Trophoblast cell (in vitro differentiated cells and primary cell): ENCODE results near the gene RPN2.

Source experiments
- DNase-seq, 2 donors: peaks; one replicate each; pipeline ENCODE4 v3.0.0-alpha.2; 2016
- H2AFZ ChIP-seq: 2 replicates; pipeline ENCODE4 v1.6.1; 2013; ENCODE audit warnings: low read length, moderate library complexity, mild to moderate bottlenecking; ENCODE audit not compliant: insufficient read depth, poor library complexity
- H2AK5ac ChIP-seq: 2 replicates; pipeline ENCODE4 v1.6.1; 2013; ENCODE audit warnings: mild to moderate bottlenecking, low read length
- H2BK120ac ChIP-seq: 2 replicates; pipeline ENCODE4 v1.6.1; 2013; ENCODE audit warnings: low read length, mild to moderate bottlenecking, moderate library complexity; ENCODE audit not compliant: insufficient read depth, poor library complexity
- H2BK12ac ChIP-seq: 2 replicates; pipeline ENCODE4 v1.6.1; 2013; ENCODE audit warnings: mild to moderate bottlenecking, low read length, moderate library complexity
- H2BK5ac ChIP-seq: 2 replicates; pipeline ENCODE4 v1.6.1; 2013; ENCODE audit warnings: low read length, low read depth, moderate library complexity, mild to moderate bottlenecking; ENCODE audit not compliant: poor library complexity
- H3K14ac ChIP-seq: 2 replicates; pipeline ENCODE4 v1.6.1; 2013; ENCODE audit warnings: mild to moderate bottlenecking, low read length
- H3K18ac ChIP-seq: 2 replicates; pipeline ENCODE4 v1.6.1; 2013; ENCODE audit warnings: mild to moderate bottlenecking, low read length
- H3K23ac ChIP-seq: 2 replicates; pipeline ENCODE4 v1.6.1; 2013; ENCODE audit warnings: low read length
- H3K27ac ChIP-seq: 2 replicates; pipeline ENCODE4 v1.5.1; 2013; ENCODE audit warnings: low read depth, mild to moderate bottlenecking, inconsistent platforms, low read length, moderate library complexity
- H3K27me3 ChIP-seq: 2 replicates; pipeline ENCODE4 v1.6.1; 2013; ENCODE audit warnings: inconsistent platforms, mild to moderate bottlenecking, low read length, moderate library complexity; ENCODE audit not compliant: insufficient read depth
- H3K36me3 ChIP-seq, 2 experiments: 1 replicate in 1 of 2; 2 replicates in 1 of 2; pipeline ENCODE4 v1.6.1; 2013; ENCODE audit warnings: low read length in 2 of 2, mild to moderate bottlenecking in 2 of 2, moderate library complexity in 1 of 2; ENCODE audit not compliant: insufficient read depth in 2 of 2, control insufficient read depth in 1 of 2
- H3K4ac ChIP-seq: 2 replicates; pipeline ENCODE4 v1.6.1; 2013; ENCODE audit warnings: low read depth, mild to moderate bottlenecking, low read length, moderate library complexity
- H3K4me1 ChIP-seq, 2 experiments: 1 replicate in 1 of 2; 2 replicates in 1 of 2; pipeline ENCODE4 v1.6.1; 2013; ENCODE audit warnings: low read length in 2 of 2, mild to moderate bottlenecking in 2 of 2, moderate library complexity in 1 of 2; ENCODE audit not compliant: insufficient read depth in 2 of 2, control insufficient read depth in 1 of 2
- H3K4me2 ChIP-seq: 2 replicates; pipeline ENCODE4 v1.6.1; 2013; ENCODE audit warnings: inconsistent platforms, mild to moderate bottlenecking, low read length, moderate library complexity
- H3K4me3 ChIP-seq: 2 replicates; pipeline ENCODE4 v1.5.1; 2013; ENCODE audit warnings: mild to moderate bottlenecking, low read depth, low read length, inconsistent platforms
- H3K79me1 ChIP-seq: one replicate; pipeline ENCODE4 v1.6.1; 2013; ENCODE audit warnings: low read length
- H3K79me2 ChIP-seq: 2 replicates; pipeline ENCODE4 v1.6.1; 2013; ENCODE audit warnings: low read length, mild to moderate bottlenecking; ENCODE audit not compliant: control insufficient read depth, insufficient read depth, poor library complexity
- H3K9ac ChIP-seq: 2 replicates; pipeline ENCODE4 v1.6.1; 2013; ENCODE audit warnings: mild to moderate bottlenecking, low read length
- H3K9me3 ChIP-seq: 2 replicates; pipeline ENCODE4 v1.6.1; 2013; ENCODE audit warnings: low read depth, mild to moderate bottlenecking, control low read depth, inconsistent platforms, low read length; ENCODE audit not compliant: insufficient read depth
- H4K12ac ChIP-seq: 2 replicates; pipeline ENCODE4 v1.6.1; 2013; ENCODE audit warnings: low read depth, mild to moderate bottlenecking, low read length, moderate library complexity
- H4K8ac ChIP-seq: 2 replicates; pipeline ENCODE4 v1.6.1; 2013; ENCODE audit warnings: low read depth, mild to moderate bottlenecking, low read length, moderate library complexity
- H4K91ac ChIP-seq: one replicate; pipeline ENCODE4 v1.6.1; 2013; ENCODE audit warnings: low read depth, mild to moderate bottlenecking, low read length, moderate library complexity
- WGBS: extraction: QIAGEN DNeasy Blood & Tissue Kit; methylation state at CpG from one replicate; pipeline ENCODE4 v1.1.7; 2013; ENCODE audit warnings: missing lambda C conversion rate; ENCODE audit not compliant: insufficient read length, insufficient coverage; ENCODE audit errors: extremely low coverage; 5-methylcytosine and 5-hydroxymethylcytosine counted together

RPN2 gene

GRCh38 chr20:37179683-37180524 is 774 bp downstream of the RPN2 start:
- Histone ChIP-seq H2BK5ac (peak overlapping the region; percentile 100), H3K14ac (peak overlapping the region; percentile 100), H3K9me3 (no peaks in the 10 kb centered on the region), H4K12ac (peak overlapping the region; percentile 100), H2BK12ac (no peak overlapping the region), H3K36me3 (peaks cover 6 to 12% of the 10 kb centered on the region in 2 experiments), H3K4me2 (peak overlapping the region; percentile 79), H3K9ac (peak overlapping the region; percentile 78), H3K79me2 (peaks cover 17% of the 10 kb centered on the region), H3K79me1 (peaks cover 15% of the 10 kb centered on the region), H3K4me3 (peak overlapping the region; percentile 92), H4K91ac (peak overlapping the region; percentile 99), H4K8ac (peak overlapping the region; percentile 100), H3K27ac (peak overlapping the region; percentile 92), H2AK5ac (peak overlapping the region; percentile 76), H3K4me1 (peaks cover 5 to 7% of the 10 kb centered on the region in 2 experiments), H3K4ac (peak overlapping the region; percentile 93), H2AFZ (peak overlapping the region; percentile 83), H3K27me3 (no peaks in the 10 kb centered on the region), H3K18ac (peak overlapping the region; percentile 100), H2BK120ac (peak overlapping the region; percentile 100), H3K23ac (no peak overlapping the region)
- peak; percentile 19 to 56 for DNase-seq
- WGBS, result no CpG with 5 or more reads among the region's 15 CpGs

GRCh38 chr20:37185686-37186085 is 6.6 kb downstream of the RPN2 start:
- no peak overlapping the region for H3K4me3 ChIP-seq
- no peak overlapping the region for H2AFZ ChIP-seq
- H3K9ac ChIP-seq, result no peak overlapping the region
- H3K4me2 ChIP-seq, result no peak overlapping the region
- no peak overlapping the region for H3K27ac ChIP-seq
- no peaks in the 10 kb centered on the region for H3K79me1 ChIP-seq
- no peaks in the 10 kb centered on the region for H3K27me3 ChIP-seq
- peak in 1 of 2 donors; percentile 7 for DNase-seq
- H4K8ac ChIP-seq, result no peak overlapping the region
- H3K23ac ChIP-seq, result no peak overlapping the region
- H3K4me1 ChIP-seq, result peaks cover under 1% of the 10 kb centered on the region in 2 experiments
- WGBS, result no CpG with 5 or more reads among the region's 5 CpGs
- no peak overlapping the region for H4K91ac ChIP-seq
- H3K36me3 ChIP-seq, result peaks cover 28 to 31% of the 10 kb centered on the region in 2 experiments
- no peak overlapping the region for H3K4ac ChIP-seq
- H3K14ac ChIP-seq, result no peak overlapping the region
- no peak overlapping the region for H2BK5ac ChIP-seq
- no peak overlapping the region for H2AK5ac ChIP-seq
- no peak overlapping the region for H2BK120ac ChIP-seq
- no peak overlapping the region for H2BK12ac ChIP-seq
- no peak overlapping the region for H4K12ac ChIP-seq
- H3K9me3 ChIP-seq, result no peaks in the 10 kb centered on the region
- peaks cover under 1% of the 10 kb centered on the region for H3K79me2 ChIP-seq
- H3K18ac ChIP-seq, result no peak overlapping the region

DNA sequence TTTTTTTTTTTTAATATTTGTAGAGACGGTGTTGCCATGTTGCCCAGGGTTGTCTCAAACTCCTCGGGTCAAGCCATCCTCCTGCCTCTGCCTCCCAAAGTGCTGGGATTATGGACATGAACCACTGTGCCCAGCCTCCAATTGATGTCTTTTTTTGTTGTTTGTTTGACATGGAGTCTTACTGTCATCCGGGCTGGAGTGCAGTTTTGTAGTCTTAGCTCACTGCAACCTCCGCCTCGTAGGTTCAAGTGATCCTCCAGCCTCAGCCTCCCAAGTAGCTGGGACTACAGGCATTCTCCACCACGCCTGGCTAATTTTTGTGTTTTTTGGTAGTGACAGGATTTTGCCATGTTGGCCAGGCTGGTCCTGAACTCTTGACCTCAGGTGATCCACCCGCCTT is 9.7 kb downstream of the RPN2 start:
- no peak overlapping the region for H2AK5ac ChIP-seq
- no peak overlapping the region for H4K8ac ChIP-seq
- no peaks in the 10 kb centered on the region for H3K79me2 ChIP-seq
- H4K12ac ChIP-seq, result no peak overlapping the region
- H3K4ac ChIP-seq, result peak overlapping the region; percentile 6
- no peak overlapping the region for H3K14ac ChIP-seq
- peaks cover 31 to 40% of the 10 kb centered on the region in 2 experiments for H3K36me3 ChIP-seq
- no peak overlapping the region for H2AFZ ChIP-seq
- H3K27ac ChIP-seq, result no peak overlapping the region
- DNase-seq, result no peak
- no peak overlapping the region for H3K23ac ChIP-seq
- no peak overlapping the region for H3K18ac ChIP-seq
- peaks cover 0 to 2% of the 10 kb centered on the region in 2 experiments for H3K4me1 ChIP-seq
- H3K9ac ChIP-seq, result no peak overlapping the region
- H3K9me3 ChIP-seq, result no peaks in the 10 kb centered on the region
- no peak overlapping the region for H4K91ac ChIP-seq
- H2BK5ac ChIP-seq, result no peak overlapping the region
- no peak overlapping the region for H3K4me2 ChIP-seq
- no peaks in the 10 kb centered on the region for H3K79me1 ChIP-seq
- no peak overlapping the region for H3K4me3 ChIP-seq
- no CpG with 5 or more reads among the region's 7 CpGs for WGBS
- H2BK12ac ChIP-seq, result no peak overlapping the region
- H2BK120ac ChIP-seq, result no peak overlapping the region
- H3K27me3 ChIP-seq, result no peaks in the 10 kb centered on the region

GRCh38 chr20:37189416-37190016 is 10.4 kb downstream of the RPN2 start:
- Histone ChIP-seq H2AFZ (no peak overlapping the region), H2BK120ac (no peak overlapping the region), H3K27me3 (no peaks in the 10 kb centered on the region), H3K36me3 (peaks cover 27 to 37% of the 10 kb centered on the region in 2 experiments), H3K18ac (no peak overlapping the region), H3K4me1 (peaks cover 1 to 3% of the 10 kb centered on the region in 2 experiments), H3K79me1 (no peaks in the 10 kb centered on the region), H3K9ac (no peak overlapping the region), H3K79me2 (no peaks in the 10 kb centered on the region), H3K4me3 (no peak overlapping the region), H3K4me2 (no peak overlapping the region), H4K8ac (no peak overlapping the region), H4K12ac (no peak overlapping the region), H3K4ac (no peak overlapping the region), H2AK5ac (no peak overlapping the region), H2BK12ac (no peak overlapping the region), H3K23ac (no peak overlapping the region), H3K14ac (no peak overlapping the region), H2BK5ac (no peak overlapping the region), H3K27ac (no peak overlapping the region), H3K9me3 (no peaks in the 10 kb centered on the region), H4K91ac (no peak overlapping the region)
- DNase-seq, result no peak
- no CpG with 5 or more reads among the region's 6 CpGs for WGBS
